NK-92 treated with Interleukin-12 subunit alpha and Interleukin-12 subunit beta, amount 100 ng/mL, for 24 hours (cell line): ENCODE results near the gene ELOVL6.

Experiments used
- DNase-seq: peaks from one replicate; lab custom pipeline; 2025; lab: John Stamatoyannopoulos, UW

Gene ELOVL6

GRCh38 chr4:110025056-110025455 lies 173.4 kb downstream of the ELOVL6 start:
- no peak for DNase-seq

- no peak for DNase-seq
Measured at GRCh38 chr4:110022457-110022856, 176.0 kb downstream of the ELOVL6 start.

DNA sequence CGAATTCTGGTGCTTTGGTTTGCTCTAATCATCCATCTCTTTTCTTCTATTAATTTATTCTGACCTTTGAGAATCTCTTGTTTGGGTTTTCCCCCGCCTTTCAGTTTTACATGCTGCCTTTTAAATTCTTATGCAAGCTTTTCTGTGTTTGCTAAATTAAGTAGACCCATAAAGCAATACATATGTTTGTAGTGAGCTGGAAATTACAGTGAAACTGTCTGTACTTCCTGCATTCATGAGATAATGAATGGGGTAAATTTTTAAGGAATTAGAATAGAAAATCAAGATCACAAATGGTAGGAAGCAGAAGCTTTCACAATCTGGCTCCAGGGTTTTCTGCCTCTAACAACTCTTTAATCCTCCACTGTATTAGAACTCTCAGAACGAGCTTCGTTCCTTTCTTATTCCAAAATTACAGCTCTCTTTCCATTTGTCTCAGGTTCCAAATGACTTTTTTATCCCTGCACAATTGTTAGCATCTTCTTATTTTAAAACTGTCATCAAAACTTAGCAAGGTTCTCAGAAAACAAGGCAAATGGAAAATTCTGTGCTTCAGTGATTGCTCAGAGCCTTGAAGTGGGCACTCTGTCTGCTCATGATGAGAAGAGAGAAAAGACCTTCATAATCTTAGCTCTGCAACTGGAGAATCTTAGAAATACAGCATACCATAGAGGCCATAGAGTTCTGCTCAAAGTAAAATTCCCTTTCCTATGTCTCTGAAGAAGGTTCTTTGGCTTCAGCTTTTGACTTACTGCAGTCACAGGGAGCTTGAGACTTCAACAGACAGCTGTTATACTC lies 177.6 kb downstream of the ELOVL6 start:
- no peak for DNase-seq

DNA sequence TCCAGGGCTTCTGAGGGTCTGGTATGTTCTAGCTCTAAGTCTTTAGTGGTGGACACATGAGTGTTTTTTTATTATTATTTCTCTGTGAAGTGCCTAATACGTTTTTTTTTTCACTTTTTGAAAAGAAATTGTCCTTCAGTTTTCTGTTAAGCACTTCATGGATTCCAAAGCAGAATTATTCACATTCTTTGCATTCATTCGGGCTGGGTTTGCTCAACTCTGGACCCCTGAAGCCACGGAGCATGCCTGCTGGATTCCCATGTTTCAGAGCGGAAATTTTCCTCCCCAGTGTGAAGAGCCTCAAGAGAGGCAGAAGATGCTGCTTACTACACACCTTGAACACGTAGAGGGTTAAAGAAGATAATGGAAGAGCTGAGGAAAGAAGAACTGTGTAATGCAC lies 178.3 kb downstream of the ELOVL6 start:
- DNase-seq: no peak

GRCh38 chr4:110019153-110019552 lies 179.3 kb downstream of the ELOVL6 start:
- DNase-seq: no peak

DNA sequence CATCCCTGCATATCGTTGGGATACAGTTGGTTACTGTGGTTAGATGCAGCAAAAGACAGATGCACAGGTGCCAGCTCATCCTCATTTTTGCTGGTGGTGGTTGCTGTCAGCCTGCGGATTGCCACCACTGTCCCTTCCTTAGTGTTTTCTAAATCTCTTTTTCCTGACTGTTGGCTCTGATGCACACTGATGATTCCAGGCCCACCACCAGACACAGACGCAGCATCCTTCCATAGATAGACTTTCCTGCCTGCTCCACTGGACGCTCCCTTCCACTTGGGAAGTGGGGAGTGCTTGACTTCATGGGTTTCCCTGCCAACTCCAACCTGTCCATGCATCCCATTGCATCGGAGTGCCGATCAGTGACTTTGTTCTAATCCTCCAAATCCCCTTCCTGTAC lies 184.2 kb downstream of the ELOVL6 start:
- no peak for DNase-seq

DNA sequence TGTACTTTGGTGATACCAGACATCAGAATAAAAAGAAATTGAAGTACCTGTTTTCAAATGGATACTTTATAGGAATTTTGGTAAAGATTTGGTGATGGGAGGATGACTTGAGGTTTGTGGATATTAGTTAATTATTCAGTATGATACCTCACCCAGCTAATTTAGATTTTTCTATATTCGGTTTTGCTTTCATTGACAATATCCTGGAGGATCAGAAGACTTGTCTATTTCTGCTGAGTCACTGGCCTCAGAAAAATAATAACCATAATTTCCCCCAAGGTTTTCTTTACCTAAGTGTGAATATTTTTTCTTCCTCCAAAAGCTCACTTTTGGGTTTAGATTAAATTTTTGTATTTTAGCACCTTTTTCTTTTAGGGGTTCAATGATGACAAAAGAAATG lies 185.5 kb downstream of the ELOVL6 start:
- DNase-seq: no peak

DNA sequence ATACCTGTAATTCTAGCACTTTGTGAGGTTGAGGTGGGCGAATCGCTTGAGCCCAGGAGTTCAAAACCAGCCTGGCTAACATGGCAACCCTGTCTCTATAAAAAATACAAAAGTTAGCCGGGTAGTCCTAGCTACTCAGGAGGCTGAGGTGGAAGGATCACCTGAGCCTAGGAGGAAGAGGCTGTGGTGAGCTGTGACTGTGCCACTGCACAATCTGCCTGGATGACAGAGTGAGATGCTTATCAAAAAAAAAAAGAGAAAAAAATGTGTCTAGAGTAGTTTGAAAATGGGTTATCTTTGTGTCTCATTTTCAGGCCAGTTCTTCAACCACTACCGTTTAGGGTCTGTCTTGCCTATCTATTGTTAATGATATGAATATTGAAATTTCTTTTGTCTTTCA lies 187.6 kb downstream of the ELOVL6 start:
- DNase-seq: no peak

- no peak for DNase-seq
Measured at GRCh38 chr4:110009550-110009949, 188.9 kb downstream of the ELOVL6 start.

- DNase-seq: no peak
Measured at GRCh38 chr4:110008540-110008939, 189.9 kb downstream of the ELOVL6 start.

GRCh38 chr4:110007217-110007616 lies 191.2 kb downstream of the ELOVL6 start:
- DNase-seq: no peak

DNA sequence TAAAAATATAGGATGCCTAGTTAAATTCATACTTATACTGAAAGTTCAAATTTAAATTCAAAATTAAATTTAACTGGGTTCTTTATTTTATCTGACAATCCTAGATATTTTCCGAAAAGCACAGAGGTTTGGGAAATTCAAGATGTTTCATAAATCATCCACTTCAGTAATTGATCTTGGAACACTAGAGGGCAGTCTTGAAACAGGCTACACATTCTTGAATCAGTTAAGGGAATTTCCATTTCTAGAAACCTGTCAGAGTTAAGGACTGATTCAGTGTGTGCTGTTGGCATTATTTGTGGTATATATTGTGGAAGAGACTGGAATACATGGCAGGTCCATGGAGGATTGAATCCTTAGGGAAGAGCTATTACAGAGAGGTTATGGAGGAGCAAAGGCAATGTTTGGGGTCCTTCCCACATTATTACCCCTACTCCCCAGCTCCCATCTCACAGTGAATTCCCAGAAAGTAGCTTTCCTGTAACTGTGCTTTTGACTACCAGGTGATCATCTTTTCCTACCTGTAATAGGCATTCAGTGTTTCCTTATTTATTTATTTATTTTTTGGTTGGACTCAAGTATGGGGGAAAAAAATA lies 192.9 kb downstream of the ELOVL6 start:
- no peak for DNase-seq

GRCh38 chr4:110004556-110004955 lies 193.9 kb downstream of the ELOVL6 start:
- no peak for DNase-seq

DNA sequence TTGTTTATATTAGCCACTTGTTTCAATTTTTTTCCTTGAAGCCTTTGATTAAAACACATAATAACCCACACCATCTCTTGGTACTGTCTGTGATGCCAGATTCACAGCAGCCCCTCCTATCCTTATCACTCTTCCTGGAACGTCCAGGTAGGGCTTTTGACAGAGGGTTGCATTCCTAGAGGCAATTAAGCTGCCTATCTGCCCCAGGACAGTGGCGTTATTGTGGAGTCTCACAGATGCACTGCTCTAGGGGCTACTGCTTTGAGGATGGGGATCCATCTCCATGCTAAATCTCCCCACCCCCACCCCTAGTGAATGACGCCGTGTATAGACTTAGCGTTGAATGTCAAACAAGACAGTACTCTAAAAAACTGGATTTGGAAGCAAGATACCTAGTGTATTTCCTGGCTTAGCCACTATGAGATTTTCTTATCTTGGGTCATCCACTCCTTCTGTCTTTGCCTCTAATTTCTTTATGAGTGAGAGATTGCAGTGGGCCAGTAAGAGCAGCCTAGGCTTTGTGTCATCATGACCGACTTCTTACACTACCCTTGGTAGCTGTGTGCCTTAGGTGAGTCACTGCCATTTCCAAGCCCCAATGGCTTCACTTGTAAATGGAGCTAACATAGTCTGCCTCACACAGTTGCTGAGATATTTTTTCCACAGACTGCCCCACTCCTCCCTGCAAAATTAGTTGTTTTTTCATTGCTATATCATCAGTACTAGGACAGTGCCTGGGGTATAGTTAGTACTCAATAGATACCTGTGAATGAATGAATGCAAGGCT lies 194.8 kb downstream of the ELOVL6 start:
- DNase-seq: peak; percentile 10

- DNase-seq: peak; percentile 29
Measured at GRCh38 chr4:110002326-110002725, 196.1 kb downstream of the ELOVL6 start.

- DNase-seq: no peak
Measured at GRCh38 chr4:109999585-109999912, 198.9 kb downstream of the ELOVL6 start.

GRCh38 chr4:109998867-109999584 lies 199.4 kb downstream of the ELOVL6 start:
- DNase-seq: no peak

- DNase-seq: no peak
Measured at GRCh38 chr4:109996526-109996925, 201.9 kb downstream of the ELOVL6 start.
